Esophagus muscularis mucosa (tissue), 4 donors: ENCODE measurements around the gene PLA2R1.

Source experiments
- CTCF ChIP-seq, 3 experiments: fragments of 200-600 bp in 2 of 3; fragments of 450-650 bp in 1 of 3; sonication (generic) in 2 of 3; IDR thresholded peaks; one replicate each; pipeline ENCODE4 v1.5.1; 2017 to 2019; ENCODE audit warnings: antibody characterized with exemption in 3 of 3, mild to moderate bottlenecking in 2 of 3, moderate library complexity in 1 of 3
- EP300 ChIP-seq: sonication (generic); formaldehyde crosslinking; IDR thresholded peaks from one replicate; pipeline ENCODE4 v1.6.1; 2017; ENCODE audit warnings: antibody characterized with exemption
- POLR2A ChIP-seq: fragments of 450-650 bp; IDR thresholded peaks from one replicate; pipeline ENCODE4 v1.6.1; 2017; ENCODE audit warnings: antibody characterized with exemption, moderate library complexity, mild to moderate bottlenecking, low read depth

- TF ChIP-seq POLR2A (no peak), CTCF (IDR thresholded peaks at IDR 0.05) (no peak), EP300 (no peak)
These were observed 151.5 kb downstream of the PLA2R1 start for GRCh38 chr2:159910951-159911350.
